ENCODE data around the gene CCDC92B.

The CCDC92B gene

GRCh38 chr17:2690165-2691068 lies 59.0 kb downstream of the CCDC92B start:
- peaks cover 30% of the 10 kb centered on the region for H3K36me3 ChIP-seq (replicated peaks)
- DNase-seq, result no peak
- in situ Hi-C loops (cut with HindIII; ENCODE audit: low pct_ligation_motif_present, low sequenced_read_pairs), result no loop called here
- H3K27ac ChIP-seq, result no peak overlapping the region
- TF ChIP-seq CTCF (IDR thresholded peaks at IDR 0.05; ENCODE audit: low read depth, low read length, missing control alignments), result no peak
- H3K4me3 ChIP-seq (ENCODE audit: low read depth, low read length), result no peak overlapping the region
- no peaks in the 10 kb centered on the region for H3K27me3 ChIP-seq (replicated peaks)

GRCh38 chr17:2689411-2690164 lies 59.9 kb downstream of the CCDC92B start:
- no peak overlapping the region for H3K4me3 ChIP-seq (ENCODE audit: low read depth, low read length)

GRCh38 chr17:2688351-2689342 lies 60.8 kb downstream of the CCDC92B start:
- in situ Hi-C loops (cut with HindIII; ENCODE audit: low pct_ligation_motif_present, low sequenced_read_pairs), result no loop called here
- H3K27ac ChIP-seq, result no peak overlapping the region
- peaks cover 31% of the 10 kb centered on the region for H3K36me3 ChIP-seq (replicated peaks)
- no peak for DNase-seq
- no peak overlapping the region for H3K4me3 ChIP-seq (ENCODE audit: low read depth, low read length)
- H3K27me3 ChIP-seq (replicated peaks), result no peaks in the 10 kb centered on the region
- no peak for TF ChIP-seq CTCF (IDR thresholded peaks at IDR 0.05; ENCODE audit: low read depth, low read length, missing control alignments)

More at GRCh38 chr17:2689411-2690164, 59.9 kb downstream of the CCDC92B start:
- no peaks in the 10 kb centered on the region for H3K27me3 ChIP-seq (replicated peaks)
- no peak for TF ChIP-seq CTCF (IDR thresholded peaks at IDR 0.05; ENCODE audit: low read depth, low read length, missing control alignments)
- DNase-seq, result no peak
- in situ Hi-C loops (cut with HindIII; ENCODE audit: low pct_ligation_motif_present, low sequenced_read_pairs), result no loop called here
- peaks cover 32% of the 10 kb centered on the region for H3K36me3 ChIP-seq (replicated peaks)
- H3K27ac ChIP-seq, result no peak overlapping the region

GRCh38 chr17:2687074-2687418 lies 62.4 kb downstream of the CCDC92B start:
- H3K27me3 ChIP-seq (replicated peaks), result no peaks in the 10 kb centered on the region
- in situ Hi-C loops (cut with HindIII; ENCODE audit: low pct_ligation_motif_present, low sequenced_read_pairs), result no loop called here
- TF ChIP-seq CTCF (IDR thresholded peaks at IDR 0.05; ENCODE audit: low read depth, low read length, missing control alignments), result no peak
- H3K36me3 ChIP-seq (replicated peaks), result peaks cover 32% of the 10 kb centered on the region
- no peak overlapping the region for H3K27ac ChIP-seq
- no peak for DNase-seq
- H3K4me3 ChIP-seq (ENCODE audit: low read depth, low read length), result no peak overlapping the region

- no peak overlapping the region for H3K4me3 ChIP-seq (ENCODE audit: low read depth, low read length)
- no peaks in the 10 kb centered on the region for H3K27me3 ChIP-seq (replicated peaks)
- in situ Hi-C loops (cut with HindIII; ENCODE audit: low pct_ligation_motif_present, low sequenced_read_pairs), result no loop called here
- DNase-seq, result no peak
- no peak overlapping the region for H3K27ac ChIP-seq
- no peak for TF ChIP-seq CTCF (IDR thresholded peaks at IDR 0.05; ENCODE audit: low read depth, low read length, missing control alignments)
- peaks cover 36% of the 10 kb centered on the region for H3K36me3 ChIP-seq (replicated peaks)
Measured at GRCh38 chr17:2685696-2686095, 63.8 kb downstream of the CCDC92B start.

Measured in brain microvascular endothelial cell (primary cell).